ENCODE measurements around the gene HNRNPA3.
"Not testable (repeated sequence)": the region's sequence is repeated elsewhere in the genome, so short reads cannot be mapped to it uniquely, and the experiment has no call there.

HNRNPA3 gene

GRCh38 chr2:177179227-177179626 lies 33.4 kb upstream of the HNRNPA3 start:
- no peak overlapping the region for H2AFZ ChIP-seq (ENCODE audit: low read depth, low read length)
- H3K27me3 ChIP-seq (ENCODE audit: insufficient read depth, low read length): no peaks in the 10 kb centered on the region
- no peaks in the 10 kb centered on the region for H3K9me3 ChIP-seq (ENCODE audit: low read length)
- no peaks in the 10 kb centered on the region for H3K4me1 ChIP-seq (ENCODE audit: insufficient read depth, low read length)
- no peak overlapping the region for H3K4me3 ChIP-seq (ENCODE audit: low read length)
- no peaks in the 10 kb centered on the region for H3K36me3 ChIP-seq (ENCODE audit: insufficient read depth, low read length)

- H3K27me3 ChIP-seq (ENCODE audit: insufficient read depth, low read length); H3K4me1 ChIP-seq (ENCODE audit: insufficient read depth, low read length); H3K9me3 ChIP-seq (ENCODE audit: low read length); H3K36me3 ChIP-seq (ENCODE audit: insufficient read depth, low read length); H3K4me3 ChIP-seq (ENCODE audit: low read length); H2AFZ ChIP-seq (ENCODE audit: low read depth, low read length): not testable (repeated sequence)
Observed at GRCh38 chr2:177179671-177180070, 32.9 kb upstream of the HNRNPA3 start.

DNA sequence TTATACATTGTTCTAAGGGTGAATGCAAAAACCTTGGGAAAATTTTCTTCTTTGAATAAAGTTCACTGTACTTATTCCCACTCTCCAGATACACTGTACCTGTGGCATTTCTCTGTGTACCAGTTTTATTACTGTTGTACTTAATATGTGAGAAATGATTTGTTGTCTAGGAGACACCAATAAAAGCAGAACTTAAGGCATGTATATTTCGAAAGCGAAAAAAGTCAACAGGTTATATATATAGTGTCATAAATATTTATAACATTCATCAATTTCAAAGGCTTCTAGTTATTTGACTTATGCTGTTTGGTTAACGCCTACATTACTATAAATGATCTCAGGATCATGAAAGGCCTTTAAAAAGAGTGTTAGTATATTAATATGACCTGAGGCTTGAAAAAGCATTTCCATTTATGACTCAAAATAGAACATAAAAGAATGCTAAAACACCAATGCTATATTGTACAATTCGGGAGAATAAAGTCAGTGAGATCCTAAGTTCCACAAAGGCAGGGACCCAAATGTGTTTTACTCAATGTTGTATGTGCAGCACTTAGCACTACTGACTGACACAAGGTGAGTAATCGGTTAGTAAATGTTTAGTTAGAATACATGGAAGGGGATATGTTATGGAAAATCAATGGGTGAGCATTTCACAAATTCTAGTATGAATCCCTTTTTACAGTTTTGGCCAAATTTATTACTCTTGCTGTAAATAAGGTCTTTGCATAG lies 32.2 kb upstream of the HNRNPA3 start:
- no peaks in the 10 kb centered on the region for H3K36me3 ChIP-seq (ENCODE audit: insufficient read depth, low read length)
- no peak overlapping the region for H2AFZ ChIP-seq (ENCODE audit: low read depth, low read length)
- H3K4me1 ChIP-seq (ENCODE audit: insufficient read depth, low read length): no peaks in the 10 kb centered on the region
- no peak overlapping the region for H3K4me3 ChIP-seq (ENCODE audit: low read length)
- H3K9me3 ChIP-seq (ENCODE audit: low read length): no peaks in the 10 kb centered on the region
- H3K27me3 ChIP-seq (ENCODE audit: insufficient read depth, low read length): no peaks in the 10 kb centered on the region

DNA sequence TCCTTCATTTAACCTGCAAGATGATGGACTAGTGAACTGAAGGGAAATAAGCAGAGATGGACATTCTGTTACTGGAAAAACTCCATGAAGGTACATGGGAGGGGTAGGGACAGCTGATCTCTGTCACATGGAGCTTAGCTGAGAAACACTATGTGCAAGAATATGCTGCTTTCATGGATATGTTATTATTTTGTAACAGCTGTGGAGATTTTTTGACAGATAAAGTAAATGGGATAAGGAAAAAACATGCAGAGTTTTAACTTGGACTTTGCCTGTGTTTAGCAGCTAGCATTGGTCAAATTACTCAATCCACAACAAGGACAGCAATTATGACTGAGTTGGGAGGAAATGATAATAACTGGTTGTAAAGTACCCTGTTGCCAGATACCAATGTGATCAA lies 28.7 kb upstream of the HNRNPA3 start:
- H3K9me3 ChIP-seq (ENCODE audit: low read length): no peaks in the 10 kb centered on the region

DNA sequence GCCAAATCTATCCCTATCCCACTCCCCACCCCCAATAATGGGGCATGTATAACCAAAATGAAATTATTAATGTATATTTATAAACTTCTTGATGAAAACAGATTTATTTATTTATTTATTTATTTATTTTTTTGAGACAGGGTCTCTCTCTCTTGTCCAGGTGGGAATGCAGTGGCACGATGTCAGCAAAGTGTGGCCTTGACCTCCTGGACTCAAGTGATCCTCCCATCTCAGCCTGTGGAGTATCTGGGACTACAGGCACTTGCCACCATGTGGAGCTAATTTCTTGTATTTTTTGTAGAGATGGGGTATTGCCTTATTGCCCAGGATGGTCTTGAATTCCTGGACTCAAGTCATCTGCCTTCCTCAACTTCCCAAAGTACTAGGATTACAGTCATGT lies 28.0 kb upstream of the HNRNPA3 start:
- no peaks in the 10 kb centered on the region for H3K9me3 ChIP-seq (ENCODE audit: low read length)
- H3K36me3 ChIP-seq (ENCODE audit: insufficient read depth, low read length): no peaks in the 10 kb centered on the region
- no peak overlapping the region for H3K4me3 ChIP-seq (ENCODE audit: low read length)
- no peak overlapping the region for H2AFZ ChIP-seq (ENCODE audit: low read depth, low read length)
- no peaks in the 10 kb centered on the region for H3K27me3 ChIP-seq (ENCODE audit: insufficient read depth, low read length)
- no peaks in the 10 kb centered on the region for H3K4me1 ChIP-seq (ENCODE audit: insufficient read depth, low read length)

More for the DNA sequence above, 28.7 kb upstream of the HNRNPA3 start:
- no peak overlapping the region for H2AFZ ChIP-seq (ENCODE audit: low read depth, low read length)
- no peaks in the 10 kb centered on the region for H3K36me3 ChIP-seq (ENCODE audit: insufficient read depth, low read length)
- H3K4me1 ChIP-seq (ENCODE audit: insufficient read depth, low read length): no peaks in the 10 kb centered on the region
- H3K27me3 ChIP-seq (ENCODE audit: insufficient read depth, low read length): no peaks in the 10 kb centered on the region
- H3K4me3 ChIP-seq (ENCODE audit: low read length): no peak overlapping the region

GRCh38 chr2:177186038-177186437 lies 26.6 kb upstream of the HNRNPA3 start:
- H3K9me3 ChIP-seq (ENCODE audit: low read length); H3K36me3 ChIP-seq (ENCODE audit: insufficient read depth, low read length); H3K27me3 ChIP-seq (ENCODE audit: insufficient read depth, low read length); H2AFZ ChIP-seq (ENCODE audit: low read depth, low read length); H3K4me3 ChIP-seq (ENCODE audit: low read length); H3K4me1 ChIP-seq (ENCODE audit: insufficient read depth, low read length): not testable (repeated sequence)

DNA sequence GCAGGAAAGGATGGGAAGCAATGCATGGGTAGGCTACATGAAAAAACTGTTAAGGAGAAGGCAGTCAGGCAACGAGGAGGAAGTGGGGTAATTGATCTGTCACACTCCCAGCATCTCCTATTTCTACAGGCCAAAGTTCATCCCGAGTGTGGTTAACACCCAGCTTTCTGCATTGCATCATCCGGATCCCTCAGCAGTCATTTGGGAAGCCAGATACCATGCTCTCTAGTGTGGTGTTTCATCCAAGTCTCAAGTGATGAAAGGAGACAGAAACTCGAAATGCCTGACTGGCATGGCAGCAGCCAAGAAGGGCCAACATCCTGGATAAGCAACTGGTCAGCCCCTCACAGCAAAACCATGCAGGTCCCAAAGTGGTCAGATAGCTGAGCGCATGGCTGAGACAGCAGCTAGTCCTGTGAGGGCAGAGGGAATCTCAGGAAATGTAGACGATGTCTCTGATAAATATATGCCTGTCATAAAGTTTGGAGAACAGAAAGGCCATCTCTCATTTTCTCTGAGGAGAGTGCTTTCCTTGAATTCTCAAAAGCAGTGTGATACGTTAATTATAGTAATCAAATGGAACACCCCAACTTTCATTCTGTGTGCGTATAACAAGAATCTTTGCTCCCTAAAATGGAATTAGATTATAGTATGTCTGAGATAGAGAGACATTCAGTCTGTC lies 24.8 kb upstream of the HNRNPA3 start:
- H3K27me3 ChIP-seq (ENCODE audit: insufficient read depth, low read length): no peaks in the 10 kb centered on the region
- no peak overlapping the region for H2AFZ ChIP-seq (ENCODE audit: low read depth, low read length)
- no peak overlapping the region for H3K4me3 ChIP-seq (ENCODE audit: low read length)
- no peaks in the 10 kb centered on the region for H3K9me3 ChIP-seq (ENCODE audit: low read length)
- no peaks in the 10 kb centered on the region for H3K4me1 ChIP-seq (ENCODE audit: insufficient read depth, low read length)
- H3K36me3 ChIP-seq (ENCODE audit: insufficient read depth, low read length): no peaks in the 10 kb centered on the region

GRCh38 chr2:177188482-177189469 lies 23.8 kb upstream of the HNRNPA3 start:
- Histone ChIP-seq H3K4me3 (ENCODE audit: low read length) (no peak overlapping the region), H2AFZ (ENCODE audit: low read depth, low read length) (no peak overlapping the region), H3K36me3 (ENCODE audit: insufficient read depth, low read length) (no peaks in the 10 kb centered on the region)

GRCh38 chr2:177190941-177191340 lies 21.7 kb upstream of the HNRNPA3 start:
- Histone ChIP-seq H3K4me1 (ENCODE audit: insufficient read depth, low read length) (no peaks in the 10 kb centered on the region), H3K9me3 (ENCODE audit: low read length) (no peaks in the 10 kb centered on the region), H2AFZ (ENCODE audit: low read depth, low read length) (no peak overlapping the region), H3K27me3 (ENCODE audit: insufficient read depth, low read length) (no peaks in the 10 kb centered on the region), H3K4me3 (ENCODE audit: low read length) (no peak overlapping the region), H3K36me3 (ENCODE audit: insufficient read depth, low read length) (no peaks in the 10 kb centered on the region)

More at GRCh38 chr2:177188482-177189469, 23.8 kb upstream of the HNRNPA3 start:
- no peaks in the 10 kb centered on the region for H3K4me1 ChIP-seq (ENCODE audit: insufficient read depth, low read length)
- H3K27me3 ChIP-seq (ENCODE audit: insufficient read depth, low read length): no peaks in the 10 kb centered on the region
- H3K9me3 ChIP-seq (ENCODE audit: low read length): no peaks in the 10 kb centered on the region

DNA sequence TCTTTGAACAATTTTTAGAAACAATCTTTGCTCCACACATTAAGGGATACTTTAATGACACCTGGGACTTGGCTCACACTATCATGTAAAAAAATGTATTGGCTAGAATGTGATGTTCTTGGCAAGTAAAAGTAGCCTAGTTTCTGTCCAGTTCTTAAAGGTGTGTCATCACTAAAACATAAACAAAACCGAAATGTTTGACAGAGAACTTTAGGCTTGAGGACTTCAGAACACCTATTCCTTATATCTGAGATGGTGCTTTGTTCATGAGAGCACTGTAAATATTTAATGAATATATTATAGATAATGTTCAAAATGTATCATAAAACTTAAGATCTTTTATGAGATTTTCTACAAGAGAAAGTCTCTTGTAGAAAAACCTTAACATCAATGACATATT lies 19.8 kb upstream of the HNRNPA3 start:
- H2AFZ ChIP-seq (ENCODE audit: low read depth, low read length): no peak overlapping the region
- no peak overlapping the region for H3K4me3 ChIP-seq (ENCODE audit: low read length)
- no peaks in the 10 kb centered on the region for H3K9me3 ChIP-seq (ENCODE audit: low read length)
- H3K27me3 ChIP-seq (ENCODE audit: insufficient read depth, low read length): no peaks in the 10 kb centered on the region
- H3K4me1 ChIP-seq (ENCODE audit: insufficient read depth, low read length): no peaks in the 10 kb centered on the region
- no peaks in the 10 kb centered on the region for H3K36me3 ChIP-seq (ENCODE audit: insufficient read depth, low read length)

GRCh38 chr2:177193240-177193639 lies 19.4 kb upstream of the HNRNPA3 start:
- H3K9me3 ChIP-seq (ENCODE audit: low read length): no peaks in the 10 kb centered on the region
- H3K27me3 ChIP-seq (ENCODE audit: insufficient read depth, low read length): no peaks in the 10 kb centered on the region
- H2AFZ ChIP-seq (ENCODE audit: low read depth, low read length): no peak overlapping the region
- H3K4me3 ChIP-seq (ENCODE audit: low read length): no peak overlapping the region
- no peaks in the 10 kb centered on the region for H3K36me3 ChIP-seq (ENCODE audit: insufficient read depth, low read length)
- no peaks in the 10 kb centered on the region for H3K4me1 ChIP-seq (ENCODE audit: insufficient read depth, low read length)

DNA sequence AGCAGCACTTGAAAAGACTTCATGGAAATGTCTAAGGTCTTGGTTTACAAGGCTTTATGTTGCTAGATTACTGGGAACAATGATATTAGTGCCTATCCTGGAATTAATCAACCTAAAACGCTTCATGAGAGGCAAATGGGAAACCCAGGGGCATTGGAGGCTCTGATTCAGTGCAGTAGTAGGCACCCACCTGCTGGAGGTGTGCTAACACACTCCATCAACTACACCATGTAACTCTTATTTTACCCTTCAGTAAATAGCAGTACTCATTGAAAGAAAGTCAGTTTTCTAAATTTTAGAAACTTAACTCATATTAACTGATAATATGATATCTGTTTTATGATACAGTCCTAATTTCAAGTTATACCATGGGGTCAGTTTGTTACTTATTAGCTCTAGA lies 17.4 kb upstream of the HNRNPA3 start:
- Histone ChIP-seq H2AFZ (ENCODE audit: low read depth, low read length) (no peak overlapping the region), H3K4me1 (ENCODE audit: insufficient read depth, low read length) (no peaks in the 10 kb centered on the region), H3K36me3 (ENCODE audit: insufficient read depth, low read length) (no peaks in the 10 kb centered on the region), H3K27me3 (ENCODE audit: insufficient read depth, low read length) (no peaks in the 10 kb centered on the region), H3K9me3 (ENCODE audit: low read length) (no peaks in the 10 kb centered on the region), H3K4me3 (ENCODE audit: low read length) (no peak overlapping the region)

DNA sequence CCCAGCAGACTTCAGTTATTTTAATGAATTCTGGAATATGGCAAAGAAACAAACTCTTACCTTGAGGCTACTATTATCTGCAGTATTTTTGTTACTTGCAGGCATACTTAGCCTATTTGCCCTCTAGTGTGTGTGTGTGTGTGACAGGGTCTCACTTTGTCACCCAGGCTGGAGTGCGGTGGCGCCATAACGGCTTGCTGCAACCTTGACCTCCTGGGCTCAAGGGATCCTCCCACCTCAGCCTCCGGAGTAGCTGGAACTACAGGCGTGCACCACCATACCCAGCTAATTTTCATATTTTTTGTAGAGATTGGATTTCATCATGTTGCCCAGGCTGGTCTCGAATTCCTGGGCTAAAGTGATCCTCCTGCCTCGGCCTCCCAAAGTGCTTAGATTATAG lies 12.2 kb upstream of the HNRNPA3 start:
- not testable (repeated sequence) for H2AFZ ChIP-seq (ENCODE audit: low read depth, low read length); H3K9me3 ChIP-seq (ENCODE audit: low read length); H3K27me3 ChIP-seq (ENCODE audit: insufficient read depth, low read length); H3K36me3 ChIP-seq (ENCODE audit: insufficient read depth, low read length); H3K4me3 ChIP-seq (ENCODE audit: low read length); H3K4me1 ChIP-seq (ENCODE audit: insufficient read depth, low read length)
